DMS153 treated with DMSO at 0.1 percent for 48 hours (cell line): ENCODE data around the gene WDHD1.
"Not testable (repeated sequence)": the region's sequence is repeated elsewhere in the genome, so short reads cannot be mapped to it uniquely, and the experiment has no call there.

Experiments
- DNase-seq: peaks from one replicate; lab custom pipeline; 2025; ENCODE audit not compliant: unreplicated experiment; lab: John Stamatoyannopoulos, UW

Gene WDHD1

DNA sequence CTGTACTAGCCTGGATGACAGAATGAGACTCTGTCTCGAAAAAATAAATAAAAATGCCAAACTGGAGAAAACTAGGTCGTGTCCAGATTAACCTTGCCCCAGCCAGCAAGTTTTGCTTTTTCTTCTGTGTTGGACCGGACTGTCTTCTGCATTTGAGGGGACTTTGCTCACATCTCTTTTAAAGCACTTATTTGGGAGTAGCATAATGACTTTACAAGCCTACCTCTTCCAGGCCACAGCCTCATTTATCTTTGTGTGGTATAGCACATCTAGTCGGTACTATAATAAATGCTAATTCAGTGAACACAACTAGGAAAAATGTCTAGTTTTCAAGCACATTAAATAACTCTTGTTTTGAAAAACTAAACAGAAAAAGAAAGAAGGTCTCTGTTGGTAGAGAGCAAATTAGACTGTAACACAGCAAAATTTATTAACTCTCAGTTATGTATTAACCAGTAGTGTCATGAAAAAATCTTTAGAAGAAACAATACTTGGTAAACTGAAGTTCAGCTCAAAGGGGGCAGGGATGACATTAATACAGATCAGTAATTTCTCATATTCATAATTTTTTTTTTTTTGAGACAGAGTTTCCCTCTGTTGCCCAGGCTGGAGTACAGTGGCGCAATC is 52.0 kb downstream of the WDHD1 start:
- no peak for DNase-seq

DNA sequence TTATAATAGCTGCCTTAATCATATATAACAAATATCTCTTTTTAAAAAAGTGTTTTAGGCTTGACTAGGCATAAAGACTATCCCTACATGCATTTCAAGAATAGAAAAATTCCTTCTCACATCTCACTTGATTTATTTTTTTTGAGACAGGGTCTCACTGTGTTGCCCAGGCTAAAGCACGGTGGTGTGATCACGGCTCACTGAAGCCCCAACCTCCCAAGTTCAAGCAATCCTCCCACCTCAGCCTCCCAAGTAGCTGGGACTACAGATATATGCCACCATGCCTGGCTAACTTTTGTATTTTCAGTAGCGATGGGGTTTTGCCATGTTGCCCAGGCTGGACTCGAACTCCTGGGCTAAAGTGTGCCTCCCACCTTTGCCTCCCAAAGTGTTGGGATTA is 59.4 kb downstream of the WDHD1 start:
- no peak for DNase-seq

DNA sequence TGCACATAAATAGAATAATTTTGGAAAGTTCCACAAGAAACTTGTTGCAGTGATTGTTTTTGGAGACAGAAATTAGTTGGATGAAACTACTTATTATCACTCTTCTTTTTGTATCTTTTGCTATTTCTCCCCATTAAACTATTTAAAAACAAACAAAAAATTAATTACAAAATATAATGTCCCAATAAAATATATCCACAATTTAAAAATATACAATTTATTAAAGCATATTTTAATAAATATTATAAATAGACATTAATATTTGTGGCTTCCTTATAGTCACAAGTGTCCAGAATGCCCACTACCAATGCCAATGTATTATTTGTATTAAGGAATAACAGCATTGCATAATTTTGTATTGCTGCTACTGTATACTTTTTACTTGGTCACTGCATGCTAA is 71.8 kb downstream of the WDHD1 start:
- no peak for DNase-seq

DNA sequence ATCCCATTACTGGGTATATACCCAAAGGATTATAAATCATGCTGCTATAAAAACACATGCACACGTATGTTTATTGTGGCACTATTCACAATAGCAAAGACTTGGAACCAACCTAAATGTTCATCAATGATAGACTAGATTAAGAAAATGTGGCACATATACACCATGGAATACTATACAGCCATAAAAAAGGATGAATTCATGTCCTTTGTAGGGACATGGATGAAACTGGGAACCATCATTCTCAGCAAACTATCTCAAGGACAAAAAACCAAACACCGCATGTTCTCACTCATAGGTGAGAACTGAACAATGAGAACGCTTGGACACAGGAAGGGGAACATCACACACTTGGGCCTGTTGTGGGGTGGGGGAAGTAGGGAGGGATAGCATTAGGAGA is 73.3 kb downstream of the WDHD1 start:
- not testable (repeated sequence) for DNase-seq

DNA sequence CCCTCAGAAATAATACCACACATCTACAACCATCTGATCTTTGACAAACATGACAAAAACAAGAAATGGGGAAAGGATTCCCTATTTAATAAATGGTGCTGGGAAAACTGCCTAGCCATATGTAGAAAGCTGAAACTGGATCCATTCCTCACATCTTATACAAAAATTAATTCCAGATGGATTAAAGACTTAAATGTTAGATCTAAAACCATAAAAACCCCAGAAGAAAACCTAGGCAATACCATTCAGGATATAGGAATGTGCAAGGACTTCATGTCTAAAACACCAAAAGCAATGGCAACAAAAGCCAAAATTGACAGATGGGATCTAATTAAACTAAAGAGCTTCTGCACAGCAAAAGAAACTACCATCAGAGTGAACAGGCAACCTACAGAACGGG is 74.1 kb downstream of the WDHD1 start:
- DNase-seq = not testable (repeated sequence)

DNA sequence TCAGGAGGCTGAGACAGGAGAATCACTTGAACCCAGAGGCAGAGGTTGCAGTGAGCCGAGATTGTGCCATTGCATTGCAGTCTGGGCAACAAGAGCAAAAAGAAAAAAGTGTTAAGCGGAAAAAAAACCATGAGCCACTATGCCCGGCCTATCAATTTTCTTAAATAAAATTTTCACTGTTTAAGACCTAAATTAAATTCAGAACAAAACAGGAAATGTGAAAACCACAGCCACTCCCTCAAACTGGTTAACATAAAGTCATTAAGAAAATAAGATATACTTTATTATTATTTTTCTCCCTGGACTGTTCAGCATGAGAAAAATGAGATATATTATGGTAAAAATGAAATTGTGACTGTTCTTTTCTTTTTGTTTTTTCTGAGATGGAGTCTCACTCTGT is 79.7 kb downstream of the WDHD1 start:
- no peak for DNase-seq

DNA sequence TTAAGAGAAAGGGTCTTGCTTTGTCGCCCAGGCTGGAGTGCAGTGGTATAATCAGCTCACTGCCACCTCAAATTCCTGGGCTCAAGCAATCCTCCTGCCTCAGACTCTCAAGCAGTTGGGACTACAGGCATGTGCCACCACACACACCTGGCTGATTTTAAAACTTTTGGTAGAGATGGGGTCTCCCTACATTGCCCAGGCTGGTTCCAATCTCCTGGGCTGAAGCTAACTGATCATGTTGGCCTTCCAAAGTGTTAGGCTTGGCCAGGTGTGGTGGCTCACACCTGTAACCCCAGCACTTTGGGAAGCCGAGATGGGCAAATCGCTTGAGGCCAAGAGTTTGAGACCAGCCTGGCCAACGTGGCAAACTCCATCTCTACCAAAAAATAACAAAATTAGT is 80.4 kb downstream of the WDHD1 start:
- DNase-seq = no peak

DNA sequence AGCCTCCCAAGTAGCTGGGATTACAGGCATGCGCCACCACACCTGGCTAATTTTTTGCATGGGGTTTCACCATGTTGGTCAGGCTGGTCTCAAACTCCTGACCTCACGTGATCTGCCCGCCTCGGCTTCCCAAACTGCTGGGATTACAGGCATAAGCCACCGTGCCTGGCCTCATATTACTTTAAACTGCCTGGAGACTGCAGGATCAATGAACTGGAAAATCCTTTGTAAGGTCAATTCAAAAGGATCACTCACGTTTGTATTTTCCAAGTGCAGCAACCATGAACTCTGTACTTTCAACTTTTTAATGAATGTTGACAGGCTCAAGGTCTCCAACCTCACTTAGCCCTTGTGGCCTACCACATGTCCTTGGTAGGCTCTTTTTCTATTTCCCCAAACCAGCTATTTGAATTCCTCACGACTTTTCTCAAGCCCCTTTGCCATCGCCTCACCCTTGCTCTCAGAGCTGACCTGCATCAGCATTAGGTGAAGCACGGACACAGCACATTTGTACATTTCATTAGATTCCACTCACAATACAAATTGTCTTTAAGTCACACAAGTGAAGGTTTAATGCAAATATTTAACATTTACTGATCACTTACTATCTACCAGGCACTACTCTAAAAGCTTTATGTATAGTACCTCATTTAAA is 82.0 kb downstream of the WDHD1 start:
- DNase-seq = no peak

DNA sequence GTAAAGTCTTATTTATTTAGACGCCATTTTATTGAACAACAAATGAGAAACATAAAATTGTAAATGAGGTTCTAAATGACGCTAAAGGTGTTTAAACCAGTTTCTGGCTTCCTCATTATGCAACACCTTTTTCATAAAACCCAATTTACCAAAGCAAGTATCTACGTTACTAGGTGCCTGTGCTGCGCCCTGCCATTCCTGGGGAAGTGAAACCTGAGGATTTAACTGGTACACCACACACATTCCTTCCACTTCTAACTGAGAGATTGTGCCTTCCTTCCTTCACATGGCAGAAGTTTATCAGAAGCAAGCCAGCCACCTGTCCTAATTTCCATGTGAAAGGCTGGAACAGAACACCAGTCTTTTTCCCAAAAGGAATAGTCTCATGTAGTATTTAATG is 84.0 kb downstream of the WDHD1 start:
- DNase-seq = no peak

DNA sequence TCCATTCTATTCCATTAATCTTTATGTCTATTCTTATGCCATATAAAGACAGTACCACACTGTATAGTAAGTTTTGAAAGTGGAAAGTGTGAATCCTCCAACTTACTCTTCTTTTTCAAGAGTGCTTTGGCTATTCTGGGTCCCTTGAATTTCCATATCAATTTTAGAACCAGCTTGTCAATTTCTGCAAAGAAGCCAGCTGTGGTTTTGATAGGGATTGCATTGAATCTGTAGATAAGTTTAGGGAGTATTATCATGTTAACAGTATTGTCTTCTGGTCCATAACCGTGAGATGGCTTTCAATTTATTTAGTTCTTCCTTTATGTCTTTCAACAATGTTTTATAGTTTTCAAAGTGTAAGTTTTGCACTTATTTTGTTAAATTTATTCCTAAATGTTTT is 90.1 kb downstream of the WDHD1 start:
- DNase-seq = no peak

DNA sequence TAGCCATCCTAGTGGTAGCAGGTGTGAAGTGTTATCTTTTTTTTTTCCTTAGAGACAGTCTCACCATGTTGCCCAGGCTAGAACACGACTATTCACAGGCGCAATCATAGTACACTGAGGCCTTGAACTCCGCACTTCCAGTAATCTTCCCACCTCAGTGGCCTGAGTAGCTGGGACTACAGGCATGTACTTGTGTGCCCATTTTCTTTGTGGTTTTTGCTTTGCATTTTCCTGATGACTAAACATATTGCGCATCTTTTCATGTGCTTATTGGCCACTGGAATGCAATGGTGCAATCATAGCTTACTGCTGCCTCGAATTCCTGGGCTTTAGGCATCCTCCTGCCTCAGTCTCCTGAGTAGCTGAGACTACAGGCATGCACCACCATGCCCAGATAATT is 90.9 kb downstream of the WDHD1 start:
- DNase-seq = no peak

DNA sequence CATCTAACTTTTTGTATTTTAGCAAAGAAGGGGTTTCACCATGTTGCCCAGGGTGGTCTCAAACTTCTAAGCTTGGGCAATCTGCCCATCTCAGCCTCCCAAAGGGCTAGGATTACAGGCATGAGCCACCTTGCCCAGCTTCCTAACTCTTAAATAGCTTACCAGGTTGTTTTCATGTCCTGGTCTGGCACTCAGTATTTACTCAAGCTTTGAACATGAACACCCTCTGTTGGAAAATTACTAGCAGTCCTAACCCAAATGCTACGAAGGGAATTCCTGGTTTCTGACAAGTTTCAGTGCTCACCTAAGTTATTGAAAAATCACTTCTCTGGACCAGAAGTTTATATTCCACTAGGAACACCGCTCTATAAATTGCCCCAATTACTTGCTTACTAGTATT is 91.8 kb downstream of the WDHD1 start:
- no peak for DNase-seq

DNA sequence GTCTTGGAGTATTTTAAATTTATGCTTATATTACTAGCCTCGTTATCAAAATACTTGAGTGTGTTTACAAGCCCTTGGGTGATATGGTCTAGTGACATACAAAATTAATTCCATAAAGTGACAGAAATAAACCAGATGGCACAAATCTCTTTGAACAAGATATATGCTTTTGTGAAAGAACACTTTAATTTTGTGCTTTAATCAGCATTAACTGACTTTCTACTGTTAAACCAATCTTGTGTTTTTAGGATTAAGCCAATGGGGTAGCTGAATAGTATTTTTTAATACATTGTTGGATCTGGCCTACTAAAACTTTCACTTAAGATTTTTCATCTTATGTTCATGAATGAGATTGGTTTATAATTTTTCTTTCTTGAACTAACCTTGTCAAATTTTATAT is 93.9 kb downstream of the WDHD1 start:
- DNase-seq = no peak

DNA sequence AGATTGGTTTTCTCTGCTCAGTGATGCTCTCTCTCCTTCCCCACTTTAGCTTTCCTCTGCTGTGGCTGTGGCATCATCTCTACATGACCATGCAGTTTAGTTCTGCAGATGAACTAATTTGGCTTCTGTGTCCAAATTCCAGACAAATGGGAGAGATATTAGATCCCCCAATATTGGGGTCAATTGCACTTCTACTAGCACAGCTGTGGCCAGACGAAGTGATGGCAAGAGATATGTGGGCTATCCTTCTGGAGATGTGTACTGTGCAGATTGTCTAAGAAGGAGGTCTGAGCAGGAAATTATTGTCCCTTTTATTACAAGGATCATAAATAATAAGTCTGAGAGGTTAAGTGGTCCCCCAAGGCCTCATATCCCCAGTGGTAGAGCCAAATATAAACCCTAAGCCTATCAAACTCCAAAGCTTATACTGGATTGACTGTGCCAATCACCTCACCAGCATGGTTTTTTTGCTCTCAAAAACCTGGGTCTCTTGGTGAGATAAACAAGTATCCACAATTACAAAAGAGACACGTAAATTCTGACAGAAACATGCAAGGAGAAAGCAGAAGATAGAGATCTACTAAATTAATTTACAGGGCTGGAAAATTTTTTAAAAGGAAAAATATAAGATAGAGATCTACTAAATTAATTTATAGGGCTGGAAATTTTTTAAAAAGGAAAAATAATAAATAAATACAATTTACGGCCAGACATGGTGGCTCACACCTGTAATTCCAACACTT is 95.1 kb downstream of the WDHD1 start:
- no peak for DNase-seq

DNA sequence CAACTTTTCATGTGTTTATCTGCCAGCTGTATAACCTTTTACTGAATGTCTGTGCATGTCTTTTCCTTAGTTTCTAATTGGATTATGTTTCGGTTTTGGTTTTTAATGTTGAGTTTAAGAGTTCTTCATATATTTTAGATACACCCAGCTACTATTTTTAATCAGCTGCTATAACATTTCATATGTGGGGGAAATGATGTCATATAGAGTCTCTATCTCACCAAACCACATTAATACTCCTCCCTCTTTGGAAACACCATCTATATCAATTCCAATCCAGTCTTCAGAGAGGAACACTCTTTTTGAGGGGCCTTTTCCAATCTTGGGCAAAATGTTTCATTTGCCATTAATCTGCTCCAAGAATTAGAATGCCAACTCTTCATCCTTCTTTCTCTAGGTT is 95.8 kb downstream of the WDHD1 start:
- DNase-seq = no peak

DNA sequence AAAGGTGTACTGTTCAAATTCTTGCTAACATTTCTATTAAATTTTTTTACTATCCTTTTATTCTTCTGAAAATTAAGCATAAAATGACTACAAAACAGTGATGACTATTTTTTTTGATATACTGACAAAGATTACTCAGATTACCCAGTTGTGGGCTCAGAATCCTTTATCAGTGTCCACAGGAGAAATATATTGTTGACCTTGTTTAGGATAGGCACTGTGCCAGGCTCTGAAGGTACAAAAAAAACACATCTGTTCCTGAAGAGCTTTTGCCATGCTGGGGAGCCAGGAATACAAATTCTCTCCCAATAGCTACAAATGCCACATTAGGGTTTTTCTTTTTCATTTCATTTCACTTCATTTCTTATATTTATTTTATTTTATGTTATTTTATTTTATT is 97.3 kb downstream of the WDHD1 start:
- no peak for DNase-seq

DNA sequence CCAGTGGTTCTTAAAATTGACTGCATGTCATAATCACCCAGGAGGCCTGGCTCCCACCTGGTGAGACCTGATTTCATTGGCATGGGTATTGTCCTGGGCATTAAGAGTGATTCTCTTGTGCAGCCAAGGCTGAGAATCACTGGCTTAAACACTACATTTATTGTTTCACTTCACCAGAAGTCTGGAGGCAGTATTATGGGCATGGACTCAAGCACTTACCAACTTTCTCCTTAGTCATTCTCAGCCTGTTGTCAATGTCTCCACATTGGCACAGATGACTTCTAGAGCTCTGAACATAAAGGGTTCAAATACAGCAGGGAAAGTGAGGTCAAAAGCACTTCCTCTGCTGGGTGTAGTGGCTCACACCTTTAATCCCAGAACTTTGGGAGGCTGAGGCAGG is 98.7 kb downstream of the WDHD1 start:
- no peak for DNase-seq

DNA sequence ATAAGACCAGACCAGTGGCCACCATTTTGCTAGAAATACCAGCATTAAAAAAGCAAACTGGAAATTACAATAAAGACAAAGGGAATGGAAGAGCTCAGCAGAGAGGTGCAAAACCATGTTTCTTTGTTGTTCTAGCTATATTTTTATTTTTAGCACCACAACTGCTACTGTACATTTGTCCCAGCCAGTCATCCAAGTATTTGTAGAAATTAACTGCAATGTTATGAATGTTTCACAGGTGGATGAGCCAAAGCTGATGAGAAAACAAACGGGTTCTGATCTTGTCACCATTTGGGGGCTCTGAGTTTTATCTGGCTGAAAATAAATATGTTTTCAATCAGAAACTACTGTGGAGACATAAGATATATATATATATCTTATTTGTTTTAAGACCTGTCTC is 99.3 kb downstream of the WDHD1 start:
- no peak for DNase-seq

DNA sequence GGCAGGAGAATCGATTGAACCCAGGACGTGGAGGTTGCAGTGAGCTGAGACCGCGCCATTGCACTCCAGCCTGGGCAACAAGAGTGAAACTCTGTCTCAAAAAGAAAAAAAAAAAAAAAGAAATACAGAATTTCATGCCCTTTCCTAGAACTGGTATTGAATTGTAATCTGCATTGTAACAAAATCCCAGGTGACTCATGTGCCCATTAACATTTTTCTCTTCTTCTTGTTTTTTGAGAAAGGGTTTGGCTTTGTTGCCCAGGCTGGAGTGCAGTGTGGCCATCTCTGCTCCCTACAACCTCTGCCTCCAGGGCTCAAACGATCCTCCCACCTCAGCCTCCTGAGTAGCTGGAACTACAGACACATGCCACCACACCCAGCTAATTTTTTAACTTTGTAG is 100.3 kb downstream of the WDHD1 start:
- DNase-seq = not testable (repeated sequence)

DNA sequence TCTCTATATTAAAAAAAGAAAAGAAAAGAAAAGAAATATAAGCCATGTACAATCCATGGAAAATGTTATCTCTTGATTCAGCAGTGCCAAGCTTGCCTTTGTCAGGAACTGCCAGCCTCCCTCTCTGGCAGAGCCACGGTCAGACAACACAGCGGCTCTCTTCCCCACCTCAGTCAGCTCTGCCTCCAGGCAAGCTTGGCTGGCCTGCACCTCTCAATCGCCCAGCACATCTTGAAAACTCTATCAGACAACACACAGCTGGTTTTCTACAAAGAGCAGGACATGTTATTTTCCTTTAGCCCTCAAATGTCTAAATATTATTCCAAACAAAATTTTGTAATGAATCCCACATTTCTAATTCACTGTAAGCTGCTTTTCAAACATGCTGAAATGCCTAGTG is 104.3 kb downstream of the WDHD1 start:
- no peak for DNase-seq

DNA sequence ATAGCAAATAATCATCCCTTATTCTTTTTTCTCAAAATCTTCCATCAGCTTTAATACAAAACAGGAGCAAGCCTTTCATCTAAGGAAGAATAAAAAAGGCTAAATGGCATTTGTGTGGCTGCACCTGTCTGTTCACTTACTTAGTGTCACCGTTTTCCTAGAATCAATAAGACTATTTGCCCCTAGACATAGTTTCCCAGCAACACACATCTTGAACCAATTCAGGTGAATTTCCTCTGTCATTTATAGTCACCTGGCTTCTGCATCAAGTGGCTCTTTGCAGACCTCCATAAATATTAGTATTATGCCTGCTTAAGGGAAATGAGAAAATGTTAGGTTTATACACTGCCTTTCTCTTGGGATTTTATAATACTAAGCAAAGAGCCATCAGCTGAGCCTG is 106.8 kb downstream of the WDHD1 start:
- peak; percentile 30 for DNase-seq

DNA sequence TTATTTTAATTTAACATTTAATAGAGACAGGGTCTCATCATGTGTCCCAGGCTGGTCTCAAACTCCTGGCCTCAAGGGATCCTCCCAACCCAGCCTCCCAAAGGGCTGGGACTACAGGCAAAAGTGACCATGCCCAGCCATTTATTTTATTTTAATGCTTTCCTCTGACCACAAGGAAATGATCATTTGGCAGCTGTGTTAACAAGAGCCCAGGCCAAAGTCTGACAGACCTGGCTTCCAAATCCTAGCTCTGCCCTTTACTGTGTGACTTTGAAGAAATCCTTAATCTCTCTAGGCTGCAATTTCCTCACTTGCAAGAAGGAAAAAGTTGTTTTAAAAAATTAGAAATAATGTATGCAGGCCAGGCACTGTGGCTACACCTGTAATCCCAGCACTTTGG is 107.6 kb downstream of the WDHD1 start:
- no peak for DNase-seq

DNA sequence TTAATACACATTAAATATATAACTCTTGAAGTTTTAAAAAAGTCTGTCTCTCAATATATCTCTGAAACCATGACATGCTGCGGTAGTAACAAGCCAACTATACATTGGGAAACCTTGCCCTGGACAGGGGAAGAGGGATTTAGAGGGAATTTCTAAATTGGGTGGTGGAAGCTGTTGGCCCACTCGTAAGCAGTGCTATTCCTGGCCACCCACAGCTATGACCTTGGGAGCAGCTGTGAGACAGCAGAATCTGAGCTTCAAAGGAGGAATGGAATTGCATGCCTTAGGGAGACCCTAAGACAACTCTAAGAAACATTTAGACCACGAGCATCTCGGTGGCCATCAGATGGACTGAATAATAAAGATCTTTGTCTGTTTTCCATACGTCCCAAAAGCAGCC is 108.5 kb downstream of the WDHD1 start:
- no peak for DNase-seq
